Measurements from ENCODE around the gene NR1I3.
A peak's percentile ranks its signal among the peaks of the same experiment; 100 is the strongest.
"Not testable (repeated sequence)": the region's sequence is repeated elsewhere in the genome, so short reads cannot be mapped to it uniquely, and the experiment has no call there.

The NR1I3 gene

GRCh38 chr1:161255302-161255701 is 17.3 kb upstream of the NR1I3 start:
- DNase-seq (ENCODE audit: low read depth) = peak; percentile 64
- not testable (repeated sequence) for H3K4me3 ChIP-seq (ENCODE audit: low read depth, low read length)

DNA sequence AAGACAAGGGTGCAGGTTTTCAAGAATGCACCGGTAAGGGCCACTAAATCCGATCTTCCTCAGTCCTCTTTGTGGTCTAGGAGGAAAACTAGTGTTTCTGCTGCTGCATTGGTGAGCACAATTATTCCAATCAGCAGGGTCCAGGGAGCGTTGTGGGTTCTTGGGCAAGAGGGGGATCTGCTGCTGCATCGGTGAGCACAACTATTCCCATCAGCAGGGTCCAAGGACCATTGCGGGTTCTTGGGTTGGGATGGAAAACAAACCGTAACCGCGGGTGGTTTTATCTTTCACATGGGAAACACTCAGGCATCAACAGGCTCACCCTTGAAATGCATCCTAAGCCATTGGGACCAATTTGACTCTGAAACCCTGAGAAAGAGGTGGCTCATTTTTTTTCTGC is 13.6 kb upstream of the NR1I3 start:
- H3K4me3 ChIP-seq (ENCODE audit: low read depth, low read length) = no peak overlapping the region
- TF ChIP-seq CTCF (IDR thresholded peaks at IDR 0.05; ENCODE audit: low read depth, low read length) = no peak
- no peak for TF ChIP-seq POLR2A (IDR thresholded peaks at IDR 0.05; ENCODE audit: extremely low read depth, insufficient read length)
- TF ChIP-seq MAX (IDR thresholded peaks at IDR 0.05; ENCODE audit: low read depth, low read length) = no peak
- TF ChIP-seq MYC (IDR thresholded peaks at IDR 0.05; ENCODE audit: low read depth, low read length) = no peak
- no peak for DNase-seq (ENCODE audit: low read depth)

GRCh38 chr1:161250829-161251228 is 12.8 kb upstream of the NR1I3 start:
- no peak for DNase-seq (ENCODE audit: low read depth)
- TF ChIP-seq CTCF (IDR thresholded peaks at IDR 0.05; ENCODE audit: low read depth, low read length) = no peak
- TF ChIP-seq POLR2A (IDR thresholded peaks at IDR 0.05; ENCODE audit: extremely low read depth, insufficient read length) = no peak
- no peak for TF ChIP-seq MAX (IDR thresholded peaks at IDR 0.05; ENCODE audit: low read depth, low read length)

DNA sequence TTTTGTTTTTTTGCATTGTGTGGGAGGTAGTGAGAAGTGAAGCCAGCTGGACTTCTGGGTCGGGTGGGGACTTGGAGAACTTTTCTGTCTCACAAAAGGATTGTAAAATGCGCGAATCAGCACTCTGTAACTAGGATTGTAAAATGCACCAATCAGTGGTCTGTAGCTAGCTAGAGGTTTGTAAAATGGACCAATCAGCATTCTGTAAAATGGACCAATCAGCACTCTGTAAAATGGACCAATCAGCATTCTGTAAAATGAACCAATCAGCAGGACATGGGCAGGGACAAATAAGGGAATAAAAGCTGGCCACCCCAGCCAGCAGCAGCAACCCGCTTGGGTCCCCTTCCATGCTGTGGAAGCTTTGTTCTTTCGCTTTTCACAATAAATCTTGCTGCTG is 12.1 kb upstream of the NR1I3 start:
- not testable (repeated sequence) for DNase-seq (ENCODE audit: low read depth); H3K4me3 ChIP-seq (ENCODE audit: low read depth, low read length)

More at GRCh38 chr1:161250829-161251228, 12.8 kb upstream of the NR1I3 start:
- no peak overlapping the region for H3K4me3 ChIP-seq (ENCODE audit: low read depth, low read length)

DNA sequence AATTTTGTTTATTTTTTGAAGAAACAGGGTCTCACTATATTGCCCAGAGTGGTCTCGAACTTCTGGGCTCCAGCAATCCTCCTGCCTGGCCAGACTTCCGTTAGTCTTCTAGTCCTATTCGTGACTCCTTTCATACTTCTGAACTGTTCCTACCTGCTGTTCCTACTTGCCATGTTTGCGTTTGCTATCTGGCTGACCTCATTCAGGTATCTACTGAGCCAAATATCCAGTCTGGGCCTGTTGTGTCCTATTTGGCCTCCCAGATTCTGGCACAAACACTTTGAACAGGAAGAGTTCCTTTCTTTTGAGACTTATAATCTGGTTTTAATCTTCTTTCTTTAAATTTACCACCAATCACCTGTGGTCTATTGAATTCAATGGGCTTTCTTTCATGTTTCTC is 6.9 kb upstream of the NR1I3 start:
- no peak for DNase-seq (ENCODE audit: low read depth)
- TF ChIP-seq CTCF (IDR thresholded peaks at IDR 0.05; ENCODE audit: low read depth, low read length) = no peak
- no peak for TF ChIP-seq MYC (IDR thresholded peaks at IDR 0.05; ENCODE audit: low read depth, low read length)
- no peak for TF ChIP-seq POLR2A (IDR thresholded peaks at IDR 0.05; ENCODE audit: extremely low read depth, insufficient read length)
- no peak for TF ChIP-seq MAX (IDR thresholded peaks at IDR 0.05; ENCODE audit: low read depth, low read length)
- H3K4me3 ChIP-seq (ENCODE audit: low read depth, low read length) = no peak overlapping the region

DNA sequence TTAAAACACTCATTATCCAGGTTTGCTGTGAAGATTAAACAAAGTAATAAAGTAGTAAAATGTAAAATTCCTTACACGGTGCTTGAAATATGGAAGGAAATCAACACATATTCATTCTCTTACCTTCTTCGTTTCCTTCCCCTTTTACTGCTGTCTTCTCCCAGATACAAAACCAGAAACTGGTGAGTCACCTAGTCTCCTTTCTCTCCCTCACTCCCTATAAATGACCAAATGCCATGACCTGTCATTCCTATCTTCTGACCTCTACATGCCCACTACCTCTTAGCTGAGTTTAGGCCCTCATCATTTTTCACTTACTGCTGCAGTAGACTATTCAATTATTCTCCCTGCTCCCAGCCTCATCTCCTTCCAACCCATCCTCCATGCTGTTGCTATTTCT is 4.3 kb upstream of the NR1I3 start:
- TF ChIP-seq MAX (IDR thresholded peaks at IDR 0.05; ENCODE audit: low read depth, low read length) (no peak), MYC (IDR thresholded peaks at IDR 0.05; ENCODE audit: low read depth, low read length) (no peak), CTCF (IDR thresholded peaks at IDR 0.05; ENCODE audit: low read depth, low read length) (no peak), POLR2A (IDR thresholded peaks at IDR 0.05; ENCODE audit: extremely low read depth, insufficient read length) (no peak)
- H3K4me3 ChIP-seq (ENCODE audit: low read depth, low read length) = no peak overlapping the region
- DNase-seq (ENCODE audit: low read depth) = peak; percentile 40

DNA sequence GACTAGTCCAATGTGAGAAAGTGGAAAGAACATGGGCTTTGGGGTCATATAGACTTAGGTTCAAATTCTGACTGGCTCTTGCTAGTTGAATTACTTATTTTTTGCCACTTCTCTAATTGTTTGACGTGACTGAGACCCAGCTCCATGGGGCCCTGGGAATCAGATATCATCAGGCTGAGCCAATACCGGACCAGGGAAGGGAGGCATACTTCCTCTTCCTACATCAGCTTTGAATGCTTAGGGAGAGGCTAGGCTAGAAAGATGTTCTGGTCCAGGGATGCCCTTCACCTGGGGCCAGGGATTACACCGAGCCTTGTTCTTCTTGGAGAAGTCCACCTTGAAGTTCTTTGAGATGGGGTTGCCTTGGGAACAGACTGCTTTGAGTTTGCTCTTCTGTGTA is 3.7 kb upstream of the NR1I3 start:
- no peak overlapping the region for H3K4me3 ChIP-seq (ENCODE audit: low read depth, low read length)
- peak; percentile 26 for DNase-seq (ENCODE audit: low read depth)
- no peak for TF ChIP-seq CTCF (IDR thresholded peaks at IDR 0.05; ENCODE audit: low read depth, low read length)
- no peak for TF ChIP-seq POLR2A (IDR thresholded peaks at IDR 0.05; ENCODE audit: extremely low read depth, insufficient read length)
- no peak for TF ChIP-seq MYC (IDR thresholded peaks at IDR 0.05; ENCODE audit: low read depth, low read length)
- TF ChIP-seq MAX (IDR thresholded peaks at IDR 0.05; ENCODE audit: low read depth, low read length) = no peak
